H9 (cell line): ENCODE results near the gene SLC6A19. TPM values are rescaled to one million over a fixed set of nuclear protein-coding genes. Genes with fewer than 3 reads are reported as not detected.

Source experiments
- DNase-seq: peaks from one replicate; pipeline ENCODE4 v3.0.0-alpha.2; 2017
- H2AFZ ChIP-seq: one replicate; pipeline ENCODE4 v1.6.1; 2013; ENCODE audit warnings: mild to moderate bottlenecking, low read length, control low read depth, moderate library complexity
- H2AK5ac ChIP-seq: 2 replicates; pipeline ENCODE4 v1.6.1; 2013; ENCODE audit warnings: low read length, control low read depth, mixed read lengths; ENCODE audit not compliant: insufficient read length
- H2BK120ac ChIP-seq: one replicate; pipeline ENCODE4 v1.6.1; 2013; ENCODE audit warnings: low read depth, mild to moderate bottlenecking, low read length, control low read depth, inconsistent platforms; ENCODE audit not compliant: poor library complexity, severe bottlenecking
- H2BK12ac ChIP-seq: 2 replicates; pipeline ENCODE4 v1.6.1; 2013; ENCODE audit warnings: low read length, control low read depth, mixed read lengths, low read depth; ENCODE audit not compliant: insufficient read length
- H2BK15ac ChIP-seq: 2 replicates; pipeline ENCODE4 v1.6.1; 2013; ENCODE audit warnings: low read depth, low read length, control low read depth
- H2BK20ac ChIP-seq: one replicate; pipeline ENCODE4 v1.6.1; 2013; ENCODE audit warnings: low read depth, mild to moderate bottlenecking, low read length, control low read depth, inconsistent platforms; ENCODE audit not compliant: poor library complexity, severe bottlenecking
- H2BK5ac ChIP-seq: 2 replicates; pipeline ENCODE4 v1.6.1; 2013; ENCODE audit warnings: low read length, control low read depth, mixed read lengths; ENCODE audit not compliant: insufficient read length
- H3K14ac ChIP-seq: 2 replicates; pipeline ENCODE4 v1.6.1; 2013; ENCODE audit warnings: low read length, control low read depth; ENCODE audit not compliant: insufficient read depth
- H3K18ac ChIP-seq: 2 replicates; pipeline ENCODE4 v1.6.1; 2013; ENCODE audit warnings: low read depth, mild to moderate bottlenecking, mixed read lengths, low read length, control low read depth; ENCODE audit not compliant: insufficient read length
- H3K23ac ChIP-seq: 2 replicates; pipeline ENCODE4 v1.6.1; 2013; ENCODE audit warnings: low read length, control low read depth, mixed read lengths, low read depth; ENCODE audit not compliant: insufficient read length
- H3K23me2 ChIP-seq: 2 replicates; pipeline ENCODE4 v1.6.1; 2013; ENCODE audit warnings: low read depth, mild to moderate bottlenecking, mixed read lengths, low read length, control low read depth; ENCODE audit not compliant: insufficient read length, poor library complexity, severe bottlenecking
- H3K27ac ChIP-seq: 2 replicates; pipeline ENCODE4 v1.5.1; 2013; ENCODE audit warnings: low read length, control low read depth, mixed read lengths, low read depth; ENCODE audit not compliant: insufficient read length
- H3K27me3 ChIP-seq: 2 replicates; pipeline ENCODE4 v1.6.1; 2013; ENCODE audit warnings: low read length, control low read depth, inconsistent platforms; ENCODE audit not compliant: insufficient read depth
- H3K4ac ChIP-seq: 2 replicates; pipeline ENCODE4 v1.6.1; 2013; ENCODE audit warnings: low read depth, mild to moderate bottlenecking, control low read depth, inconsistent platforms, low read length, moderate library complexity
- H3K4me1 ChIP-seq: 2 replicates; pipeline ENCODE4 v1.6.1; 2013; ENCODE audit warnings: low read length, control low read depth, inconsistent platforms; ENCODE audit not compliant: insufficient read depth
- H3K4me2 ChIP-seq: 2 replicates; pipeline ENCODE4 v1.6.1; 2013; ENCODE audit warnings: low read length, control low read depth, mixed read lengths; ENCODE audit not compliant: insufficient read length, insufficient read depth
- H3K56ac ChIP-seq: 2 replicates; pipeline ENCODE4 v1.6.1; 2013; ENCODE audit warnings: low read depth, mild to moderate bottlenecking, mixed read lengths, low read length, control low read depth; ENCODE audit not compliant: insufficient read length
- H3K79me1 ChIP-seq: 2 replicates; pipeline ENCODE4 v1.6.1; 2013; ENCODE audit warnings: low read depth, mild to moderate bottlenecking, moderate library complexity, low read length, control low read depth, inconsistent platforms; ENCODE audit not compliant: insufficient read depth, poor library complexity, severe bottlenecking
- H3K79me2 ChIP-seq: 2 replicates; pipeline ENCODE4 v1.6.1; 2013; ENCODE audit warnings: low read length, control low read depth, inconsistent platforms; ENCODE audit not compliant: insufficient read depth
- H3K9ac ChIP-seq: 2 replicates; pipeline ENCODE4 v1.6.1; 2013; ENCODE audit warnings: low read length, control low read depth, mixed read lengths; ENCODE audit not compliant: insufficient read length; ENCODE audit errors: extremely low read depth
- H3K9me3 ChIP-seq: one replicate; pipeline ENCODE4 v1.6.1; 2013; ENCODE audit warnings: low read depth, low read length, inconsistent platforms; ENCODE audit not compliant: control insufficient read depth
- H3T11ph ChIP-seq: one replicate; pipeline ENCODE4 v1.6.1; 2013; ENCODE audit warnings: mild to moderate bottlenecking, low read length, control low read depth, inconsistent platforms
- H4K20me1 ChIP-seq: one replicate; pipeline ENCODE4 v1.6.1; 2013; ENCODE audit not compliant: control insufficient read depth, insufficient read length, insufficient read depth
- H4K5ac ChIP-seq: 2 replicates; pipeline ENCODE4 v1.6.1; 2013; ENCODE audit warnings: low read depth, mild to moderate bottlenecking, mixed read lengths, low read length, control low read depth; ENCODE audit not compliant: insufficient read length
- H4K8ac ChIP-seq: replicated peaks from 2 replicates; pipeline ENCODE4 v1.6.1; 2013; ENCODE audit warnings: low read length, control low read depth, mixed read lengths, low read depth; ENCODE audit not compliant: insufficient read length
- H4K91ac ChIP-seq: 2 replicates; pipeline ENCODE4 v1.6.1; 2013; ENCODE audit warnings: low read depth, mild to moderate bottlenecking, moderate library complexity, mixed read lengths, low read length, control low read depth; ENCODE audit not compliant: insufficient read length
- H3K27ac Mint-ChIP-seq, 3 experiments: 2 replicates in 2 of 3; 3 replicates in 1 of 3; pipeline ENCODE4 v1.8.0; 2020 to 2021; ENCODE audit warnings: mixed read lengths in 3 of 3, mild to moderate bottlenecking in 1 of 3, moderate library complexity in 1 of 3
- H3K27me3 Mint-ChIP-seq: 2 replicates; pipeline ENCODE4 v1.8.0; 2021; ENCODE audit warnings: low read depth, mild to moderate bottlenecking, moderate library complexity, mixed read lengths
- H3K36me3 Mint-ChIP-seq, 3 experiments: 2 replicates in 2 of 3; 3 replicates in 1 of 3; pipeline ENCODE4 v1.8.0; 2020 to 2021; ENCODE audit warnings: low read depth in 3 of 3, mixed read lengths in 3 of 3; ENCODE audit not compliant: insufficient read depth in 1 of 3
- H3K4me1 Mint-ChIP-seq, 2 experiments: 2 replicates each; pipeline ENCODE4 v1.8.0; 2020; ENCODE audit warnings: mixed read lengths in 2 of 2
- H3K4me3 Mint-ChIP-seq, 2 experiments: 2 replicates in 1 of 2; 3 replicates in 1 of 2; pipeline ENCODE4 v1.8.0; 2020 to 2021; ENCODE audit warnings: mild to moderate bottlenecking in 2 of 2, mixed read lengths in 2 of 2, moderate library complexity in 1 of 2
- H3K9me3 Mint-ChIP-seq, 2 experiments: 2 replicates in 1 of 2; 3 replicates in 1 of 2; pipeline ENCODE4 v1.8.0; 2020; ENCODE audit warnings: mild to moderate bottlenecking in 2 of 2, mixed read lengths in 2 of 2, moderate library complexity in 1 of 2
- WGBS: extraction: QIAGEN DNeasy Blood & Tissue Kit; methylation state at CpG from one replicate; pipeline ENCODE4 v1.1.7; 2013; ENCODE audit warnings: missing lambda C conversion rate, low lambda C conversion rate, mixed read lengths; ENCODE audit not compliant: insufficient read length; ENCODE audit errors: extremely low coverage; 5-methylcytosine and 5-hydroxymethylcytosine counted together
- total RNA-seq: library from RNA; stranded (reverse); gene quantifications from 2 replicates; pipeline ENCODE4 v1.2.1, GENCODE V29; 2021
- TF ChIP-seq, protein P1 (sequence below): fragments of 200-600 bp; sonication (generic); conservative IDR thresholded peaks from 3 replicates; pipeline ENCODE4 v1.8.0; 2021; ENCODE audit warnings: antibody characterized with exemption, mild to moderate bottlenecking

Gene SLC6A19
- total RNA-seq, 1 experiment from 2014 or later, result not detected

- H3K14ac ChIP-seq, result no peak overlapping the region
- DNase-seq, result no peak
- no peaks in the 10 kb centered on the region for H4K20me1 ChIP-seq
- no peak overlapping the region for H3K4me2 ChIP-seq
- H2BK5ac ChIP-seq, result no peak overlapping the region
- no peaks in the 10 kb centered on the region for H3K79me1 ChIP-seq
- H3K4me1 ChIP-seq, result no peaks in the 10 kb centered on the region
- no peak overlapping the region for H2AK5ac ChIP-seq
- Mint-ChIP-seq H3K27ac (peak overlapping the region in 1 of 3 experiments; percentile 44; a peak in 1 of 7 replicates), H3K4me1 (no peaks in the 10 kb centered on the region), H3K4me3 (no peak overlapping the region), H3K36me3 (peaks cover 17 to 23% (median 20%) of the 10 kb centered on the region in 3 experiments; a peak in 6 of 7 replicates), H3K27me3 (no peaks in the 10 kb centered on the region), H3K9me3 (no peaks in the 10 kb centered on the region)
- TF ChIP-seq, protein P1, sequence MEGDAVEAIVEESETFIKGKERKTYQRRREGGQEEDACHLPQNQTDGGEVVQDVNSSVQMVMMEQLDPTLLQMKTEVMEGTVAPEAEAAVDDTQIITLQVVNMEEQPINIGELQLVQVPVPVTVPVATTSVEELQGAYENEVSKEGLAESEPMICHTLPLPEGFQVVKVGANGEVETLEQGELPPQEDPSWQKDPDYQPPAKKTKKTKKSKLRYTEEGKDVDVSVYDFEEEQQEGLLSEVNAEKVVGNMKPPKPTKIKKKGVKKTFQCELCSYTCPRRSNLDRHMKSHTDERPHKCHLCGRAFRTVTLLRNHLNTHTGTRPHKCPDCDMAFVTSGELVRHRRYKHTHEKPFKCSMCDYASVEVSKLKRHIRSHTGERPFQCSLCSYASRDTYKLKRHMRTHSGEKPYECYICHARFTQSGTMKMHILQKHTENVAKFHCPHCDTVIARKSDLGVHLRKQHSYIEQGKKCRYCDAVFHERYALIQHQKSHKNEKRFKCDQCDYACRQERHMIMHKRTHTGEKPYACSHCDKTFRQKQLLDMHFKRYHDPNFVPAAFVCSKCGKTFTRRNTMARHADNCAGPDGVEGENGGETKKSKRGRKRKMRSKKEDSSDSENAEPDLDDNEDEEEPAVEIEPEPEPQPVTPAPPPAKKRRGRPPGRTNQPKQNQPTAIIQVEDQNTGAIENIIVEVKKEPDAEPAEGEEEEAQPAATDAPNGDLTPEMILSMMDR, result no peak
- H3K23ac ChIP-seq, result no peak overlapping the region
- H3K9ac ChIP-seq, result no peak overlapping the region
- H3K27ac ChIP-seq, result no peak overlapping the region
- H3K79me2 ChIP-seq, result no peaks in the 10 kb centered on the region
- no peak overlapping the region for H3K56ac ChIP-seq
- H4K5ac ChIP-seq, result no peak overlapping the region
- no peaks in the 10 kb centered on the region for H3K27me3 ChIP-seq
- H4K8ac ChIP-seq, result no peak overlapping the region
- H3K4ac ChIP-seq, result no peak overlapping the region
- H3T11ph ChIP-seq, result no peak overlapping the region
- H2BK120ac ChIP-seq, result no peak overlapping the region
- no peak overlapping the region for H3K18ac ChIP-seq
- no peak overlapping the region for H2BK12ac ChIP-seq
- WGBS, result no CpG with 5 or more reads among the region's 15 CpGs
- H2BK15ac ChIP-seq, result no peak overlapping the region
- no peak overlapping the region for H2BK20ac ChIP-seq
- no peak overlapping the region for H2AFZ ChIP-seq
- H4K91ac ChIP-seq, result no peak overlapping the region
- peaks cover 18% of the 10 kb centered on the region for H3K9me3 ChIP-seq
- no peaks in the 10 kb centered on the region for H3K23me2 ChIP-seq
Measured at GRCh38 chr5:1265026-1265425, 63.6 kb downstream of the SLC6A19 start.
